ENCODE results near the gene PCBP2. TPM values are rescaled to one million over a fixed set of nuclear protein-coding genes. Genes with fewer than 3 reads are reported as not detected.
"Not testable (repeated sequence)": the region's sequence is repeated elsewhere in the genome, so short reads cannot be mapped to it uniquely, and the experiment has no call there.

PCBP2 gene
- total RNA-seq, 1 donor from 2014 or later = 557 TPM

- DNase-seq = no peak
- intact Hi-C loops (cut with micrococcal nuclease) = no loop called here
- ATAC-seq = no peak
These were observed 13.8 kb downstream of the PCBP2 start for GRCh38 chr12:53465679-53466078.

- intact Hi-C loops (cut with micrococcal nuclease) = no loop called here
- ATAC-seq (no peak), DNase-seq (no peak)
These were observed 14.7 kb downstream of the PCBP2 start for GRCh38 chr12:53466640-53467039.

GRCh38 chr12:53467082-53467481 is 15.2 kb downstream of the PCBP2 start:
- intact Hi-C loops (cut with micrococcal nuclease) = no loop called here
- DNase-seq = no peak
- ATAC-seq = no peak

- DNase-seq = no peak
- no peak for ATAC-seq
- intact Hi-C loops (cut with micrococcal nuclease) = no loop called here
These were observed 16.0 kb downstream of the PCBP2 start for GRCh38 chr12:53467880-53468279.

GRCh38 chr12:53468282-53468681 is 16.4 kb downstream of the PCBP2 start:
- peak; percentile 16 for ATAC-seq
- intact Hi-C loops (cut with micrococcal nuclease) = no loop called here

GRCh38 chr12:53472056-53472582 is 20.2 kb downstream of the PCBP2 start:
- intact Hi-C loops (cut with micrococcal nuclease) = no loop called here
- ATAC-seq (no peak), DNase-seq (no peak)

More at GRCh38 chr12:53468282-53468681, 16.4 kb downstream of the PCBP2 start:
- no peak for DNase-seq

GRCh38 chr12:53474077-53474476 is 22.2 kb downstream of the PCBP2 start:
- ATAC-seq (no peak), DNase-seq (no peak)
- intact Hi-C loops (cut with micrococcal nuclease) = no loop called here

- no peak for DNase-seq
- intact Hi-C loops (cut with micrococcal nuclease) = no loop called here
- no peak for ATAC-seq
These were observed 22.9 kb downstream of the PCBP2 start for GRCh38 chr12:53474819-53475218.

GRCh38 chr12:53476769-53477209 is 24.9 kb downstream of the PCBP2 start:
- intact Hi-C loops (cut with micrococcal nuclease) = no loop called here
- ATAC-seq (peak; percentile 41), DNase-seq (no peak)

- no peak for ATAC-seq
- DNase-seq = no peak
- intact Hi-C loops (cut with micrococcal nuclease) = no loop called here
These were observed 27.0 kb downstream of the PCBP2 start for GRCh38 chr12:53478865-53479264.

GRCh38 chr12:53479331-53479730 is 27.4 kb downstream of the PCBP2 start:
- ATAC-seq = no peak
- intact Hi-C loops (cut with micrococcal nuclease) = no loop called here
- DNase-seq = no peak

GRCh38 chr12:53480491-53481442 is 28.9 kb downstream of the PCBP2 start:
- ATAC-seq (no peak), DNase-seq (no peak)
- intact Hi-C loops (cut with micrococcal nuclease) = no loop called here

GRCh38 chr12:53481458-53481857 is 29.6 kb downstream of the PCBP2 start:
- DNase-seq; intact Hi-C loops (cut with micrococcal nuclease); ATAC-seq: not testable (repeated sequence)

- intact Hi-C loops (cut with micrococcal nuclease) = no loop called here
- no peak for DNase-seq
- peak; percentile 2 for ATAC-seq
These were observed 30.2 kb downstream of the PCBP2 start for GRCh38 chr12:53481939-53482586.

GRCh38 chr12:53482626-53483168 is 30.8 kb downstream of the PCBP2 start:
- DNase-seq (no peak), ATAC-seq (peak; percentile 24)
- intact Hi-C loops (cut with micrococcal nuclease) = no loop called here

GRCh38 chr12:53483225-53483978 is 31.5 kb downstream of the PCBP2 start:
- ATAC-seq (peak; percentile 11), DNase-seq (no peak)
- intact Hi-C loops (cut with micrococcal nuclease) = no loop called here

GRCh38 chr12:53483979-53484377 is 32.1 kb downstream of the PCBP2 start:
- ATAC-seq (no peak), DNase-seq (no peak)
- intact Hi-C loops (cut with micrococcal nuclease) = no loop called here

- DNase-seq = no peak
- no peak for ATAC-seq
- intact Hi-C loops (cut with micrococcal nuclease) = no loop called here
These were observed 33.0 kb downstream of the PCBP2 start for GRCh38 chr12:53484686-53485575.
